Right renal cortex interstitium (tissue), 3 donors: Measurements from ENCODE around the gene CKAP5. TPM values are rescaled to one million over a fixed set of nuclear protein-coding genes. Genes with fewer than 3 reads are reported as not detected.
A peak's percentile ranks its signal among the peaks of the same experiment; 100 is the strongest.
"Not testable (repeated sequence)": the region's sequence is repeated elsewhere in the genome, so short reads cannot be mapped to it uniquely, and the experiment has no call there.

Experiments used
- DNase-seq, 3 donors: peaks; one replicate each; pipeline ENCODE4 v3.0.0-alpha.2; 2013; ENCODE audit warnings: low read depth in 3 of 3, low spot score in 2 of 3
- polyA plus RNA-seq, 3 donors: library from polyadenylated mRNA; unstranded; fragments of 120-200 nt; gene quantifications; one replicate each; pipeline ENCODE4 v1.2.1, GENCODE V29; 2013; ENCODE audit not compliant: insufficient read length in 3 of 3

The CKAP5 gene
- polyA plus RNA-seq, 3 donors: 95.4 to 116 (median 113) TPM

DNA sequence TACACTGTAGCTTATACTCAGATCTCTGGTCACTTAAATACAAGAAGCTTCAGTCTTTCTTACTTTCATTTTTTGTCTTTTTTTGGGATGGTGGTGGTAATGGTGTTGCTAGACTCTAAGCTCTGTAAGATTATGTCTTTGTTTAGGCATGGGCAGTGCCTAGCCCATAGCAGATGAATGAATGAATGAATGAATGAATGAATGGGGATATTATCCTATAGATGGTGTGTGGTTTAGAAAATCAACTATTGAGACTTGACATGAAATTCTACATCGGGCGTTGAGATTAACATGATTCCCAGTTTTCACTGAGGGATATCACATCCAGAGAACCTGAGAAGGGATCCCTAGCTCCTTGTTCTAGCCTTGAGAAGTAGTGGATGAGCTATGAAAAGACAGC lies 9.8 kb upstream of the CKAP5 start:
- DNase-seq: no peak

DNA sequence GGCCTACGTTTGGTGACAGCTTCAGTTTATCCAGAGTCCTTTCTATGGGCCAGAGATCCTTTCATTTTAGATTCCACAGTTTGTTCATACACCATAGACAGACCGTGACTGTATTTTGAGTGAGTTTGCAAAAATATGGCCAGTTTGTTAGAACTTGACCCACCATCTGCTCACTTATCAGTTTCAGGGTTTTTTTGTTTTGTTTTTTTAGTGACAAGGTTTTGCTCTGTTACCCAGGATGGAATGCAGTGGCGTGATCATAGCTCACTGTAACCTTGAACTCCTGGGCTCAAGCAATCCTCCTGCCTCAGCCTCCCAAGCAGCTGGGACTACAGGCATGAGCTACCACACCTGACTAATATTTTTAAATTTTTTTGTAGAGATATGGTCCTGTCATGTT lies 9.1 kb upstream of the CKAP5 start:
- no peak for DNase-seq

DNA sequence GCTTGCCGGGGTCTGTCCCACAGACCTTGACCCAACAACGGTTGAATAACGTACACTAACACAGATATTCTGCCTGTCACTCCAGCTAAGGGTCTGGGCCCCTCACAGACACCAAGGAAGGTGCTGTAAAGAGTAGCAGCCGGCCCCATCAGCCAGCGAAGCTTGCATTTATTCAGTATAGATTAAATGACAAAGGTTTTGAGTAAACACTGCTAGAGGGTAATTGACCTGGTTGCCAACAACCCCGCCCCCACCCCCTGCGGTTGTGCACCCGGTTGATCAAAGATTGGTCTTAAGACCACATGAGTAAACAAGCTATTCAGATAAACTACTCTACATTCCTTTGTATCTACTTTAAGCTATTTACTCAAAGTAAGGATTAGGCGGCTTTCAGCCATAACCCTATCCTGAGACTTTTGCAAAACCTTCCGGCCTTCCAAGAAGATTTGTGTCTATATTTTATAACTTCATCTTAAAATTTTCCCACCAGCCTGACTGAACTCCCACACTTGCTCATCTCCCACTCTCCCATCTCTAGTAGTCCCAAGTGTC lies 4.8 kb upstream of the CKAP5 start:
- no peak for DNase-seq

DNA sequence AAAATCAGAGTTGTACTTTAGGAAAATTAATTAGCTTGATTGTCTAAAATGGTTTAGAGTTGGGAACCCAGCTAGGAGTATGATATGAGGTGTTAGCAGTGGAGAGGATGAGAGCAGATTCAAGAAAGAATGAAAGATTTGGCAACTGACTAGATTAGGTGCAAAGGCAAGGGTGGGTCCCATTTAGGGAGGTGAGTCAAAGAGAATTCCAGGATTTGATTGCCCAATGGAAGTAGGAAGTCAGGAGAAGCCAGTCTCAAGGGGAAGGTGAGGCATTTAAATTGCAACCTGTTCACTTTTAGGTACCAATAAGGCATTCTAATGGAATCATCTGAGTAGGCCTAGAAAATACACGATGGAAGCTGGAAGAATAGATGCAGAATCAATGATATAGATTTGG lies 3.6 kb upstream of the CKAP5 start:
- DNase-seq: no peak

DNA sequence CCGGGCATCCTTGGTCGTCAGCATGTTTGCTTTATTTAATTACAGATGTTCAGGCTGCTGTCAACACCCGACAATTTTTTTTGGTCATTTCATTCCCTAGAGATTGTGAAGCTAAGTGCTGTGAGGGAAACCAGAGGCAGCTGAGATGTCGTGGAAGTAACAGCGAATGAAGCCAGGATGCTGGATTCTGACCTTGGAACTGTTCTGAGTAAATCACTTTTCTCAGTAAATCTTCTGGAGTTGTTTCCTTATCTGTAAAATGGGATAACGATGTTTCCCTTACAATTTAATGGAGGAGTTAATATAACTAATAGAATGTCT lies 390 bp upstream of the CKAP5 start:
- DNase-seq: peak in 1 of 3 donors; percentile 25

DNA sequence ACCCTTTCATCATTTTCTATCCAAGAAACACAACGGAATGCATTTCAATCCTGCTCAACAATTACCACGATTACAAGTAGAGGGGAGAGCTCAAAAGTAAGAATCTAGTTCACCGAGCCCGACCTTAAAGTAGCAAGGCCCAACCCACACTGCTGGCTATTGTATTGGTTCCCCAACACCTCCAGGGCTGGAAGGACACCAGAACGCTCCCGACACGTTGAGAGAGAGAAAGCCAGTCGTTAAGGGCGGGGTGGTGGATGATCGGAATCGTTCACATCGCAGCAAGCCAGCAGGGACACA lies 690 bp downstream of the CKAP5 start:
- DNase-seq: peak in 1 of 3 donors; percentile 25

DNA sequence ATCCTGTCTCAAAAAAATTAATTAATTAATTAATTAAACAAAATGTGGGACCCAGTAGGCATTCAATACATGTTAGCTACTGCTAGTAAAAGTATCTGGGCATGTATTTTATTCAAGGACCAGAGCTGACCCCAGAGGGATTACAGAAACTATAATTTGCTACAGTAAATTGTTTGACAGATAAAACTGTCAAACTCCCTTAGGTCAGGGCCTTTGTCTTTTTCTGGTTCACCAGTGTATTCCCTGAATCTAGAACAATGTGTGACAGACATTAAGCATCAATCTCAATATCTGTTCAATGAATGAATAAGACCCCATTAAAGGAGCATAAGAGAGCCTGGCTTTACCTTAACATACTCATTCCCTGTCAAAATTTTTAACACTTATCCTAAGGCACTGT lies 6.0 kb downstream of the CKAP5 start:
- DNase-seq: no peak

DNA sequence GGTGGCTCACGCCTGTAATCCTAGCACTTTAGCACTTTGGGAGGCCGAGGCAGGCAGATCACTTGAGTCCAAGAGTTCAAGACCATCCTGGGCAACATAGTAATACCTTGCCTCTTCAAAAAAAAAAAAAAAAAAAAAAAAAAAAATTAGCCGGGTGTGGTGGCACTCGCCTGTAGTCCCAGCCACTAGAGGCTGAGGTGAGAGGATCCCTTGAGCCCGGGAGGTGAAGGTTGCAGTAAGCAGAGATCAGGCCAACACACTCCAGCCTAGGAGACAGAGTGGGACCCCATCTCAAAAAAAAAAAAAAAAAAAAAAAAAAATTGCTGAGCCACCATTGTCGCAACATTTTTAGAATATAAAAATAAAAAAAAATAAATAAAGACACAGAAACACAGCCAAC lies 7.6 kb downstream of the CKAP5 start:
- DNase-seq: no peak

DNA sequence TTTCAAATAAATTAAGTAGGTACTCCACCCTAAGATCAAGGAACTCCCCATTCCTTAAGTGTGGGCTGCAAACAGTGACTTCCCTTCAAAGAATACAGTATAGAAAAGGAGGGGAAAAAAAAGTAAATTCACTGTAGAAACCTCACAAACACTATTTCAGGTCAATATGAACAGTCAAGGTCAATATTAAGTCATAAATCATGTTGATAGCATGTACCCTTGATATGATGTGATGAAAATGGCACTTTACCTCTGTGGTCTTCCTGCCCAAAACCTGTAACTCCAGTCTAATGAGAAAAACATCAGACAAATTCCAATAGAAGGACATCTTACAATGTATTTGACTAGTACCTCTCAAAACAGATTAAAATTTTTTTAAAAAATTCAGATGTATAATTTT lies 8.2 kb downstream of the CKAP5 start:
- no peak for DNase-seq

DNA sequence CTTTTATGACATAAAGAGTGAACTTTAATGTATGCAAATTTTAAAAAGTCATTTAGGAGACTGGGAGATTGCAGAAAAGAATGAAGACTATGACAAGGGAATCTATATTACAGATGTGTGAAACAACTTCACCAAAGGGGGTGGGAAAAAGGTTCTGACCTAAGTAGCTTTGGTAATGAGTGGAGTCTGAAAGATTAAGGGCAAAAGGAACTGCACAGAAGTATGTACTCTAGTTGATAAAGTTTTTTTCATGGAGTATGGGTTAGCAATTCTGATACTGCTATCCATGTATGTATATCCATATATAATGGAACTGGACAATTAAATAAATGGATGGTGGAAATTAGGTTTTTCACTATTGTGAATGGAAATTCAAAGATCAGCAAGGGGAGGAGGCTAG lies 9.2 kb downstream of the CKAP5 start:
- DNase-seq: no peak

DNA sequence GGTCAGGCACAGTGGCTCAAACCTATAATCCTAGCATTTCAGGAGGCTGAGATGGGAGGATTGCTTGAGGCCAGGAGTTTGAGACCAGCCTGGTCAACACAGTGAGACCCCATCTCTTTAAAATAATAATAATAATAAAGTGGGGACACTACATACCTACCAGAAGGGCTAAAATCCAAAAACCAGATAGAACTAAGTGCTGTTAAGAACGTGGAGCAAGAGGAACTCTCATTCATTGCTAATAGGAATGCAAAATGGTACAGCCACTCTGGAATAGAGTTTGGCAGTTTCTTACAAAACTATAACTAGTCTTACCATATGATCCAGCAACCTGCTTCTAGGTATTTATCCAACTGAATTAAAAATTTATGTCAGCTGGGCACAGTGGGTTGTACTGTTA lies 9.6 kb downstream of the CKAP5 start:
- DNase-seq: no peak

DNA sequence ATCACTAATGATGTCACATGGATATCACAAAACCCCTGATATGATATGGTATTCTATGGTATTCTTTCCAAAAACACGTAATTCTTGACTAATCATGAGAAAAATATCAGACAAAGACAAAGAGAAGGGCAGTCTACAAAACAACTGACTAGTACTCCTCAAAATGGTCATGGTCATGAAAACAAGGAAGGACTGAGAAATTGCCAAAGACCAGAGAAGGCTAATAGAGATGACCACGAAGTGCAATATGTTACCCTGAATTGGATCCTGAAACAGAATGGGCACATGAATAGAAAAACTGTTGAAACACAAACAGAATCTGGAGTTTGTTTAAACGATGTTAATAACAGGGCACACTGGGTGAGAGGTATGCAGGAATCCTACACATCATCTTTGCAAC lies 10.2 kb downstream of the CKAP5 start:
- DNase-seq: no peak

DNA sequence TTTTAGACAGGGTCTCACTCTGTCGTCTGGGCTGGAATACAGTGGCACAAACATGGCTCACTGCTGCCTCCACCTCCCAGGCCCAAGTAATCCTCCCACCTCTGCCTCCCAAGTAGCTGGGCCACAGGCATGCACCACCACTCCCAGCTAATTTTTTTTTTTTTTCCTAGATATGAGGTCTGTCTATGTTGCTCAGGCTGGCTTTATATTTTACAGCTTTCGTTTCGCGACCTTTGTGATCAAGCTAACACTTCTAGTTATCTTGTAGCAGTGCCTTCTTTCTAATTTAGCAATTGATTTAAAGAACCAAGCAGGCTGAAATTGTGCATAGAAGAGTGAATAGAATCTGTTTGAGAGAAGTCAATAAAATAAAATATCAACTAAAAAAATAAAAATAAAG lies 11.3 kb downstream of the CKAP5 start:
- no peak for DNase-seq

DNA sequence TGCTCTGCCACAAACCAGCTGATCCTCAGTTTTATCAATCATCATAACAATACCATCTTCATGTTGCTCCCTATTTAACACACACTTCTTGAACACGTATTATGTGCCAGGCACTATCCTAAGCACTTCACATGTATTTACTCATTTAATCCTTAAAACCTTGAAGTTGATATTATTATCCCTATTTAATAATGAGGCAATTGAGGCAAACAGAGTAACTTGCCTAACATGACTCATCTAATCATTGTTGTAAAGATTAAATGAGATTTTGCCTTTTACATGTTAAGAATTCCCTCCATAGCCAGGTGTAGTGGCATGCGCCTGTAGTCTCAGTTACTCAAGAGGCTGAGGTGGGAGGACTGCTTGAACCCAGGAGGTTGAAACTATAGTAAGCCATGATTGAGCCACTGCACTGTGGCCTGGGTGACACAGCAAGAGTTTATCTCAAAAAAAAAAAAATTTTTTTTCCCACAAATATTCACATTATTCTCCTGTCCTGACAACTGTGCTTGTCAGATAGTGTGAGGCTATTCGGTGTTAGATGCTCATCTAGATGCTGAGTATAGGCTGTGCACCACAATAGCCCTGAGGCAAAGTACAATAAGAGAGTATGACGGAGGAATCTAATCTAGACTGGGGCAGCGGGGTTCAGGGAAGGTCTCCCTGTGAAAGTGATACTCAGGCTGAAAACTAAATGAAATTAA lies 13.4 kb downstream of the CKAP5 start:
- DNase-seq: no peak

DNA sequence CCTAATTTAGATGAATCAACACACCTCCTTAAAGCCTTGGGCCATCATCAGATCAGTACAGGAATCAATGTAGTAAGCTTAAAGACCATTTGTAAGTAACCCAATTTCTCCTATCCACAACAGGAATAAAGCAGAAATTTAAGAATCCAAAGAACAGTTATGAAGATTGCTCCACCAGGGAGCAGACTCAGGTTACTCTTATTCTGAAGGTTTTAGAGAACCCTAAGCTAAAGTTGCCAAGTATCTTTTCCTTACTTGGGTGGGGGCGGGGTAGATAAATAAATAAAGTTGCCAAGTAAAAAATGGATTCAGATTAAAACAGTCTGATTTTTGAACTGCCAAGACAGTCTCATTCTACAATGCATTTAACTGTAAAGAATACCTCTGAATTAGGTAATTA lies 18.1 kb downstream of the CKAP5 start:
- no peak for DNase-seq

DNA sequence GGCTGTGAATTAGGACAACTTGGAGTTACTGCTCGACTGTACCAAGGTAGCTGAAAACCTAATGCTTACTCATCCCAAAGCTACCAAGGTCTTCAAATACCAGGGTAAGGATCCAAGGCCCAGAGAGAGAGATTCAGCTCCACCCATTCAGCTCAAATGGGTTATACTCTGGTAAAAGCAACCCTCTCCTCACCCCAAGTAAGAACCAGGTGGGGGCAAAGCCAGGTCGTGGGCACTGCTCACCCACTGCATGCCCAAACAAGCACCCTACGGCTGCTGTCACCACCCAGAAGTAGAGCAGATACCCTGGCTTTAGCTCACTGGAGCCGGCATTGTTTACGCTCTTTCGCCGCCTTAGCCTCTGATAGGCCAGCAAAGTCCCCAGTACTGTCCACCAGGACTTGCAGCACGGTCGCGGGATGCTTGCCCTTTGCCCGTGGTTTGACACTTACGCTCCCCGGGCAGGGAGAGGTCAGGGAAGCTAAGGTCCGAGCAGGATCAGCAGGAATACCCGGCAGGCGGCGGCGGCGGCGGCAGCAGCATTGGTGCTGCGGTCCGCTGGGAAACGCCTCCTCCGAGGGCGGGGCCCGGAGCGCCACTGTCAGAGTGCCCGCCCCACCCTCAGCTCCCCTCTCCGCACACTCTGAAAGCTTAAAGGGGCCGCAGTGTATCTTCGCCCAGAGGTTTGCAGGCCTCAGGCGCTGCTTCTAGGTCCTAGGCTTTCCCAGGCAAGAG lies 19.6 kb downstream of the CKAP5 start:
- peak in 2 of 3 donors; percentile 34 to 62 for DNase-seq

DNA sequence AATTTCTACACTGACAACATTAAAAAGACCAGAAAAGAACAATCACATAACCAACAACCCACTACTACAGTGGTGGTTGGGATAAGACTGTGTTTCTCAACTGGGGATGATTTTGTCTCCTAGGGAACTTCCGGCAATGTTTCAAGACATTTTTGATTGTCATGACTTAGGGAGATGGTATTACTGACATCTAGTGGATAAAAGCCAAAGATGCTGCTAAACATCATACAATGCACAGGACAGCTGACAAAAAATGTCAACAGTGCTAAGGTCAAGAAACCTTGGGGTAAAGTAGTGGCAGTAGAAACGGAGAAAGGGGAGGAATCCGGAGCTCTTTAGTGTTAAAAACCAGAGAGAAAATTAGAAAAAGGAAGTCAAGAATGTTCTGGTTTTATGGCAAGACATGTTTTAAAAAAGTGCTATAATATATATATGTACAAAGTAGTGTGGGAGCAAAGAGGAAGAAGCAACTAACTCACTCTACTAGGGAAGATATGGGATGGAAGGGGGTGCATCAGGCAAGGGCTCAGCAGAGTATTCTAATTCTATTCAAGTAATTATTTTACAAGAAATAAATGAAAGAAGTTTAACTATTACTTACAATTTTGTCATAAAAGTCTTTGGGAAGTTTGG lies 37.2 kb downstream of the CKAP5 start:
- DNase-seq: no peak

DNA sequence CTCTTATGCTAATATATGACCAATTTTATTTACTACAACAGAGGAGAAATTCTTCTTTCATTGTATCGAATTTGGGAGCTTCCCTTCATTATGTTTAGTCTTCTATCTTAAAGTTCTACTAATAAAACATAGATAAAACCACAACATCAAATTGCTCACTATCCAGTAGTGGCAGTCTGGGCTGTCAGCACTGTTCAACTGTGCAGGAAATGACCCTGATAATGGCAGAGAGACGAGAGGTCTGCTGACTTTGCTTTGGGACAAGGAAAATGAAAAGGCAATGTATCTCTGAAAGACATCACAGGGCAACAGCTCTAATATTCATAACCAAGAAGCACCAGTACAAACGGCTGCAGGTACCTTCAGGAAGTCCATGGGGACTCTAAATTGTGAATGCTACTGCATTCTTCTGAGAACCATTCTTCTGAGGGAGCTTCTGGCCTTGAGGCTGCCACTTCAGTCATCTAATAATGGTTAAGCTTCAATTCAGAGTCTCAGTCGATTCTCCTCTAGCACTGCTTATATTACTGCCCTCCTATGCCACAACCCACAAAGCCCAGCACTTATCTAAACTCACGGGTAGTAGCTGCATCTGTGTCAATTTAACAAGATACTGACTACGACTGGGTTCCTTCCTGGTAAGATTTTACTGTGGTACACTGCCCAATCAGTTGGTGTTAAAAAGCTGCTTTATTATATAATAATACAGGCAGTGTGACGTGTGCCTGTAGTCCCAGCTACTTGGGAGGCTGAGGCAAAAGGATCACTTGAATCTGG lies 44.2 kb downstream of the CKAP5 start:
- no peak for DNase-seq

DNA sequence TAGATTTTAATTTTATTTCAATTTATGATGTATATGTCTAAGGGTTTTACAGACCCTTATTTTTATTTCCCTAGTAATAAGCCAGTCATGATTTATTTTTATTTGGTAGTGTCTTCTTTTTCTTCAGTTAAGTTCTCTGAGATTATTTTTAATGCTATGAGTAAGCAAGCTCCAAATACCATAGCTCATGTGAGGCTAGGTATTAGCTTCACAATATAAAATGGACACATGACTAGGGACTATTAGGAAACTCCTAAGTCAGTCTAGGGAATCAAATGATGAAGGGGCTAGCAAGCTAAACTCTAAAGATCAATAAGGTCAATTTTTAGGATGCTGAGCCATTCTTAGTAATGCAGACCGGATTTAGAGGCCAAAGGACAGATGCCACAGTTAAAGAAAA lies 45.9 kb downstream of the CKAP5 start:
- no peak for DNase-seq

DNA sequence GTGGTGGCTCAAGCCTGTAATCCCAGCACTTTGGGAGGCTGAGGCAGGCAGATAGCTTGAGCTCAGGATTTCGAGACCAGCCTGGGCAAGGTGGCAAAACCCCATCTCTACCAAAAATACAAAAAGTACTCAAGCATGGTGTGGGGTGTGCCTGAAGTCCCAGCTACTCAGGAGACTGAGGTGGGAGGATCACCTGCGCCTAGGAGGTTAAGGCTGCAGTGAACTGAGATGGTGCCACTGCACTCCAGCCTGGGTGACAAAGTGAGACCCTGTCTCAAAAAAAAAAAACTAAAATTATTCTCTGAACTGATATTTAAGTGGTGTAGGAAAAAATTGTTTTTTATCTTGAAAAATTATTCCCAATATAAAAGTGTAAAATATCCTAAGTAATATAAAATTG lies 46.4 kb downstream of the CKAP5 start:
- DNase-seq: not testable (repeated sequence)

DNA sequence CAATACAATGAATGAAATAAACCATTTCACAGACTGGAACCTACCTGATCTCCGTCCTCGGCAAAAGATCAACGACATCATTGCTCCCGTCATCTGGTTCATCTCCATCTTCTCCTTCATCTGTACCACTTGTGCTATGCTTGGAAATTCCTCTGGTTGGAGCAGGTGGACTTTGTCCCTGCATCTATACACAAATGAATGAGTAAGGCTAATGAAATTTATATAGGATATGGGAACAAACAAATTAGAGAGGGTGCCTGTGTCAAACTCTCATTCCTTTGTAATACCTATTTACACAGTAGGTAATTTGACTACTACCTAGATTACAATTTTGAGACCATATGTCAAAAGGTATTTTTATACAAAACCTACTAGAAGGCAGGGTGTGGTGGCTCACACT lies 67.7 kb downstream of the CKAP5 start:
- DNase-seq: no peak
